ENCODE measurements around the gene SAMD14.

DNA sequence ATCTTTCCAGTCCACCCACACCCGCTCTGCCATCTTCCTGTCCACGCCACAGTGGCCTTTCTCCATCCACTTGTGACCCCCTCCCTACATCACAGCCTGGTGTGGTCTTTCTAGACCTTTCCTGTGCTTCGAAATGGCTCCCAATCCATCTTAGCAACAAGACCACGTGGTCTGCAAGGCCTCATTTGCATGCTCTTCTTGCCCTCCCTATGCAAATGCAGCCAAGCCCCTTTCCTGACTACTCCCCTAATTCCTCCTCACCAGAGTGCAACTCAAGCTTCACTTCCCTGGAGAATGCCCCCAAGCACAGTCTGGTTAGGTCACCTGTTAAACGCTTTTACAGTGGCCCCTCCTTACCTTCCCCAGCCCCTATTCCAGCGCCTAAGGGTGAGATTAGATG is 14.4 kb upstream of the SAMD14 start:
- TF ChIP-seq, protein P1, sequence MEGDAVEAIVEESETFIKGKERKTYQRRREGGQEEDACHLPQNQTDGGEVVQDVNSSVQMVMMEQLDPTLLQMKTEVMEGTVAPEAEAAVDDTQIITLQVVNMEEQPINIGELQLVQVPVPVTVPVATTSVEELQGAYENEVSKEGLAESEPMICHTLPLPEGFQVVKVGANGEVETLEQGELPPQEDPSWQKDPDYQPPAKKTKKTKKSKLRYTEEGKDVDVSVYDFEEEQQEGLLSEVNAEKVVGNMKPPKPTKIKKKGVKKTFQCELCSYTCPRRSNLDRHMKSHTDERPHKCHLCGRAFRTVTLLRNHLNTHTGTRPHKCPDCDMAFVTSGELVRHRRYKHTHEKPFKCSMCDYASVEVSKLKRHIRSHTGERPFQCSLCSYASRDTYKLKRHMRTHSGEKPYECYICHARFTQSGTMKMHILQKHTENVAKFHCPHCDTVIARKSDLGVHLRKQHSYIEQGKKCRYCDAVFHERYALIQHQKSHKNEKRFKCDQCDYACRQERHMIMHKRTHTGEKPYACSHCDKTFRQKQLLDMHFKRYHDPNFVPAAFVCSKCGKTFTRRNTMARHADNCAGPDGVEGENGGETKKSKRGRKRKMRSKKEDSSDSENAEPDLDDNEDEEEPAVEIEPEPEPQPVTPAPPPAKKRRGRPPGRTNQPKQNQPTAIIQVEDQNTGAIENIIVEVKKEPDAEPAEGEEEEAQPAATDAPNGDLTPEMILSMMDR (conservative IDR thresholded peaks at IDR 0.05) = no peak
- TF ChIP-seq ZFX (IDR thresholded peaks at IDR 0.05) = no peak

All from C4-2B (cell line).